HCT116 (cell line): ENCODE data around the gene SLC16A10. TPM values are rescaled to one million over a fixed set of nuclear protein-coding genes. Genes with fewer than 3 reads are reported as not detected.

Experiments
- ATAC-seq: fragments of 200-7000 bp; cut with Tn5 transposase; 2 replicates; pipeline ENCODE4 v1.9.1; 2020; ENCODE audit warnings: mild to moderate bottlenecking, moderate library complexity
- BruUV-seq: library from RNA; stranded (reverse); fragments of 400-500 nt; replicated peaks from 2 replicates; lab custom pipeline; 2021; lab: Mats Ljungman, UMichigan
- CTCF ChIA-PET: fragments of 300-600 bp; sonication (Branson Sonifier 250); formaldehyde crosslinking; loops from one replicate; lab custom pipeline; 2021; ENCODE audit warnings: antibody characterized with exemption; lab: Charles Lee
- POLR2A ChIA-PET: fragments of 300-600, 350-600 bp; sonication (Branson Sonifier 250); formaldehyde crosslinking; loops from one replicate; lab custom pipeline; 2021; ENCODE audit warnings: antibody characterized with exemption; lab: Charles Lee
- RAD21 ChIA-PET, 2 experiments: fragments of 300-600 bp; sonication (Branson Sonifier 250); formaldehyde crosslinking; loops; one replicate each; lab custom pipeline; 2023; ENCODE audit warnings: low total read pairs in 2 of 2; ENCODE audit not compliant: uncharacterized antibody in 2 of 2, unreplicated experiment in 2 of 2, low non-redundant PET in 1 of 2; lab: Charles Lee
- DNase-seq: peaks from one replicate; pipeline ENCODE4 v3.0.0-alpha.2; 2010; ENCODE audit warnings: low read depth, low spot score
- H2AFZ ChIP-seq: fragments of 200-600 bp; shearing (Covaris generic), sonication (generic); 2 replicates; pipeline ENCODE4 v1.6.1; 2017; ENCODE audit warnings: low read depth, mixed run types, mixed read lengths, antibody characterized with exemption, low read length; ENCODE audit not compliant: poor library complexity, severe bottlenecking
- H3K27ac ChIP-seq: 2 replicates; pipeline ENCODE4 v1.5.1; 2012; ENCODE audit warnings: low read depth, low read length
- H3K27me3 ChIP-seq: fragments of 200-600 bp; sonication (generic); 2 replicates; pipeline ENCODE4 v1.6.1; 2016; ENCODE audit warnings: mixed run types, low read length, mixed read lengths; ENCODE audit not compliant: insufficient read depth
- H3K36me3 ChIP-seq, 2 experiments: fragments of 200-500 bp in 1 of 2; fragments of 200-600 bp in 1 of 2; sonication (Bioruptor generic) in 1 of 2; sonication (generic) in 1 of 2; 2 replicates each; pipeline versions ENCODE4 v1.5.1 to v1.6.1; 2014 to 2016; ENCODE audit warnings: low read length in 2 of 2, inconsistent platforms in 1 of 2, mixed read lengths in 1 of 2, mixed run types in 1 of 2; ENCODE audit not compliant: insufficient read depth in 2 of 2, control insufficient read depth in 1 of 2
- H3K4me1 ChIP-seq, 2 experiments: fragments of 200-600 bp in 1 of 2; sonication (generic) in 1 of 2; 2 replicates each; pipeline versions ENCODE4 v1.5.1 to v1.6.1; 2012 to 2017; ENCODE audit warnings: low read length in 2 of 2, inconsistent platforms in 1 of 2, mild to moderate bottlenecking in 1 of 2, mixed read lengths in 1 of 2, mixed run types in 1 of 2, moderate library complexity in 1 of 2; ENCODE audit not compliant: insufficient read depth in 2 of 2, control insufficient read depth in 1 of 2
- H3K4me2 ChIP-seq: fragments of 200-600 bp; sonication (generic); 2 replicates; pipeline ENCODE4 v1.6.1; 2017; ENCODE audit warnings: mixed run types, low read length, mixed read lengths
- H3K4me3 ChIP-seq, 2 experiments: fragments of 200-600 bp in 1 of 2; sonication (generic) in 1 of 2; replicated peaks in 1 of 2; 2 replicates each; pipeline ENCODE4 v1.5.1; 2011 to 2016; ENCODE audit warnings: low read length in 2 of 2, control low read depth in 1 of 2, low read depth in 1 of 2, mild to moderate bottlenecking in 1 of 2, mixed read lengths in 1 of 2, mixed run types in 1 of 2
- H3K79me2 ChIP-seq: fragments of 200-600 bp; sonication (generic); 2 replicates; pipeline ENCODE4 v1.6.1; 2017; ENCODE audit warnings: mild to moderate bottlenecking, mixed run types, low read length, moderate library complexity, mixed read lengths; ENCODE audit not compliant: insufficient read depth
- H3K9ac ChIP-seq: fragments of 200-600 bp; sonication (generic); 2 replicates; pipeline ENCODE4 v1.6.1; 2016; ENCODE audit warnings: low read length, mixed read lengths
- H3K9me2 ChIP-seq: fragments of 200-600 bp; sonication (generic), shearing (Covaris generic); 2 replicates; pipeline ENCODE4 v1.6.1; 2017; ENCODE audit warnings: mixed run types, mild to moderate bottlenecking, moderate library complexity; ENCODE audit not compliant: insufficient read depth
- H3K9me3 ChIP-seq, 2 experiments: fragments of 200-500 bp in 1 of 2; fragments of 200-600 bp in 1 of 2; sonication (Bioruptor generic) in 1 of 2; sonication (generic) in 1 of 2; 2 replicates each; pipeline ENCODE4 v1.6.1; 2014 to 2017; ENCODE audit warnings: low read length in 2 of 2, mixed read lengths in 2 of 2, inconsistent platforms in 1 of 2, low read depth in 1 of 2, mild to moderate bottlenecking in 1 of 2, mixed run types in 1 of 2, moderate library complexity in 1 of 2; ENCODE audit not compliant: control insufficient read depth in 1 of 2, insufficient read depth in 1 of 2
- H4K20me1 ChIP-seq: fragments of 200-600 bp; sonication (generic), shearing (Covaris generic); 2 replicates; pipeline ENCODE4 v1.6.1; 2017; ENCODE audit warnings: mixed run types, mild to moderate bottlenecking, moderate library complexity; ENCODE audit not compliant: insufficient read depth
- CBX3 ChIP-seq: IDR thresholded peaks from 2 replicates; pipeline ENCODE4 v1.6.1; 2012; ENCODE audit warnings: low read depth
- CEBPB ChIP-seq: IDR thresholded peaks from 2 replicates; pipeline ENCODE4 v1.6.1; 2012; ENCODE audit warnings: low read depth
- EGR1 ChIP-seq: IDR thresholded peaks from 2 replicates; pipeline ENCODE4 v1.6.1; 2012; ENCODE audit warnings: low read depth
- EZH2 ChIP-seq: fragments of 200-600 bp; sonication (generic); IDR thresholded peaks from 2 replicates; pipeline ENCODE4 v1.6.1; 2017; ENCODE audit warnings: antibody characterized with exemption, mixed run types
- FOSL1 ChIP-seq: IDR thresholded peaks from 2 replicates; pipeline ENCODE4 v1.6.1; 2012; ENCODE audit warnings: low read depth
- RAD21 ChIP-seq: IDR thresholded peaks from 2 replicates; pipeline ENCODE4 v1.6.1; 2012; ENCODE audit warnings: low read depth, mild to moderate bottlenecking
- SIN3A ChIP-seq: IDR thresholded peaks from 2 replicates; pipeline ENCODE4 v1.6.1; 2012; ENCODE audit warnings: low read depth
- SP1 ChIP-seq: IDR thresholded peaks from 2 replicates; pipeline ENCODE4 v1.6.1; 2012; ENCODE audit warnings: low read depth
- SRF ChIP-seq: IDR thresholded peaks from 2 replicates; pipeline ENCODE4 v1.6.1; 2012; ENCODE audit warnings: low read depth
- TCF7L2 ChIP-seq: IDR thresholded peaks from 2 replicates; pipeline ENCODE4 v1.7.0; 2011; ENCODE audit warnings: borderline replicate concordance, inconsistent platforms; ENCODE audit not compliant: insufficient read depth, insufficient read length; ENCODE audit errors: extremely low read depth
- ZFX ChIP-seq: fragments of 450-650 bp; IDR thresholded peaks from 2 replicates; pipeline ENCODE4 v1.6.1; 2017
- ZNF274 ChIP-seq: fragments of 200-500 bp; sonication (Bioruptor generic); IDR thresholded peaks from 2 replicates; pipeline ENCODE4 v1.6.1; 2014; ENCODE audit warnings: mild to moderate bottlenecking, low read depth, low read length, inconsistent platforms
- intact Hi-C: fragments of 100-400 bp; cut with micrococcal nuclease; formaldehyde crosslinking; loops from 2 replicates; pipeline ENCODE4 v1.10.0; 2022
- total RNA-seq: library from RNA; stranded (reverse); gene quantifications from one replicate; pipeline ENCODE4 v1.2.1, GENCODE V29; 2021; ENCODE audit not compliant: unreplicated experiment
- TF ChIP-seq, protein P1 (sequence below): IDR thresholded peaks from 2 replicates; pipeline ENCODE4 v1.6.1; 2011; ENCODE audit warnings: mild to moderate bottlenecking, low read length, moderate library complexity; ENCODE audit not compliant: insufficient replicate concordance; ENCODE audit errors: extremely low read depth
- TF ChIP-seq, protein P2 (sequence below): IDR thresholded peaks from 2 replicates; pipeline ENCODE4 v1.6.1; 2012
- TF ChIP-seq, protein P3 (sequence below): IDR thresholded peaks from 2 replicates; pipeline ENCODE4 v1.6.1; 2012
- TF ChIP-seq, protein P4 (sequence below): IDR thresholded peaks from 2 replicates; pipeline ENCODE4 v1.6.1; 2012; ENCODE audit warnings: low read depth

SLC16A10 gene
- total RNA-seq, 1 experiment from 2014 or later, result 8.3 TPM

DNA sequence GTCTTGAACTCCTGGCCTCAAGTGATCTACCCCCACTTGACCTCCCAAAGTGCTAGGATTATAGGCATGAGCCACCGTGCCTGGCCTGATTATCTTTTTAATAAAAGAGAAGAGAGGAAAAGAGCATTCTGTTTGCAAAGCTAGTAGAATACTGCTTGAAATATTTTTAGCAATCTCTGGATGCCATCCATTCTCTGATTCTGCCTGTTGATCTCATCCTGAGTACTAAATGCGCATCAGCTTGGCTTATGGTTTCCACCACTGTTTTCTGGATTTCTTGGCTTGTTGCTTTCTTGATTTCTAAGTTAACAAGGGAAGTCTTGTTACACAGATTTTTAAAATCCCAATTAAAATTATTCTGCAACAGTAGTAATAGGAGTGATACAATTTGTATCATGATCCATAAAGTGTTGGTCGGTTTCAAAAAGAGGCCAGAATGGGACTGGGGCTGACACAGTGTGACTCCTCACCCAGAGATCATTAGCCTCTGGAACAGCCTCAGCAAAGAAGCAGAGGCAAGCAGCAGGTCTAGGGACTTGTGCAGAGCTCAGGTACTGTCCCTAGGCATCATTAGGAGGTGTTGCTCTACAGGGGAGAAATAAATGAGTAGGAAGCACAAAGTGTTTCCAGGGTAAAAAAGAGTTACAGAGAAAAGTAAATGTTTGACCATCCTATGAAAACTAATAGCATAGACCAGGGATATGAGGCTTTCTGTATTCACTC lies 17.8 kb upstream of the SLC16A10 start:
- Histone ChIP-seq H3K4me1 (no peaks in the 10 kb centered on the region), H3K9ac (no peak overlapping the region), H3K79me2 (no peaks in the 10 kb centered on the region), H2AFZ (no peak overlapping the region), H3K9me3 (no peaks in the 10 kb centered on the region), H3K4me2 (no peak overlapping the region), H3K9me2 (no peaks in the 10 kb centered on the region), H3K27ac (no peak overlapping the region), H3K4me3 (no peak overlapping the region), H4K20me1 (no peaks in the 10 kb centered on the region), H3K36me3 (no peaks in the 10 kb centered on the region), H3K27me3 (0 out of 2 replicates have a peak, but pooled peaks cover 6% of the 10 kb centered on the region)
- TF ChIP-seq FOSL1, result no peak
- no peak for TF ChIP-seq RAD21
- no peak for TF ChIP-seq SIN3A
- TF ChIP-seq, protein P1, sequence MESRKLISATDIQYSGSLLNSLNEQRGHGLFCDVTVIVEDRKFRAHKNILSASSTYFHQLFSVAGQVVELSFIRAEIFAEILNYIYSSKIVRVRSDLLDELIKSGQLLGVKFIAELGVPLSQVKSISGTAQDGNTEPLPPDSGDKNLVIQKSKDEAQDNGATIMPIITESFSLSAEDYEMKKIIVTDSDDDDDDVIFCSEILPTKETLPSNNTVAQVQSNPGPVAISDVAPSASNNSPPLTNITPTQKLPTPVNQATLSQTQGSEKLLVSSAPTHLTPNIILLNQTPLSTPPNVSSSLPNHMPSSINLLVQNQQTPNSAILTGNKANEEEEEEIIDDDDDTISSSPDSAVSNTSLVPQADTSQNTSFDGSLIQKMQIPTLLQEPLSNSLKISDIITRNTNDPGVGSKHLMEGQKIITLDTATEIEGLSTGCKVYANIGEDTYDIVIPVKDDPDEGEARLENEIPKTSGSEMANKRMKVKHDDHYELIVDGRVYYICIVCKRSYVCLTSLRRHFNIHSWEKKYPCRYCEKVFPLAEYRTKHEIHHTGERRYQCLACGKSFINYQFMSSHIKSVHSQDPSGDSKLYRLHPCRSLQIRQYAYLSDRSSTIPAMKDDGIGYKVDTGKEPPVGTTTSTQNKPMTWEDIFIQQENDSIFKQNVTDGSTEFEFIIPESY, result no peak
- TF ChIP-seq SP1, result no peak
- TF ChIP-seq, protein P2, sequence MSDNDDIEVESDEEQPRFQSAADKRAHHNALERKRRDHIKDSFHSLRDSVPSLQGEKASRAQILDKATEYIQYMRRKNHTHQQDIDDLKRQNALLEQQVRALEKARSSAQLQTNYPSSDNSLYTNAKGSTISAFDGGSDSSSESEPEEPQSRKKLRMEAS, result no peak
- TF ChIP-seq, protein P3, sequence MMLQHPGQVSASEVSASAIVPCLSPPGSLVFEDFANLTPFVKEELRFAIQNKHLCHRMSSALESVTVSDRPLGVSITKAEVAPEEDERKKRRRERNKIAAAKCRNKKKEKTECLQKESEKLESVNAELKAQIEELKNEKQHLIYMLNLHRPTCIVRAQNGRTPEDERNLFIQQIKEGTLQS, result no peak
- no peak for TF ChIP-seq ZNF274
- TF ChIP-seq ZFX, result no peak
- no peak for TF ChIP-seq EZH2
- no peak for TF ChIP-seq CBX3
- TF ChIP-seq, protein P4, sequence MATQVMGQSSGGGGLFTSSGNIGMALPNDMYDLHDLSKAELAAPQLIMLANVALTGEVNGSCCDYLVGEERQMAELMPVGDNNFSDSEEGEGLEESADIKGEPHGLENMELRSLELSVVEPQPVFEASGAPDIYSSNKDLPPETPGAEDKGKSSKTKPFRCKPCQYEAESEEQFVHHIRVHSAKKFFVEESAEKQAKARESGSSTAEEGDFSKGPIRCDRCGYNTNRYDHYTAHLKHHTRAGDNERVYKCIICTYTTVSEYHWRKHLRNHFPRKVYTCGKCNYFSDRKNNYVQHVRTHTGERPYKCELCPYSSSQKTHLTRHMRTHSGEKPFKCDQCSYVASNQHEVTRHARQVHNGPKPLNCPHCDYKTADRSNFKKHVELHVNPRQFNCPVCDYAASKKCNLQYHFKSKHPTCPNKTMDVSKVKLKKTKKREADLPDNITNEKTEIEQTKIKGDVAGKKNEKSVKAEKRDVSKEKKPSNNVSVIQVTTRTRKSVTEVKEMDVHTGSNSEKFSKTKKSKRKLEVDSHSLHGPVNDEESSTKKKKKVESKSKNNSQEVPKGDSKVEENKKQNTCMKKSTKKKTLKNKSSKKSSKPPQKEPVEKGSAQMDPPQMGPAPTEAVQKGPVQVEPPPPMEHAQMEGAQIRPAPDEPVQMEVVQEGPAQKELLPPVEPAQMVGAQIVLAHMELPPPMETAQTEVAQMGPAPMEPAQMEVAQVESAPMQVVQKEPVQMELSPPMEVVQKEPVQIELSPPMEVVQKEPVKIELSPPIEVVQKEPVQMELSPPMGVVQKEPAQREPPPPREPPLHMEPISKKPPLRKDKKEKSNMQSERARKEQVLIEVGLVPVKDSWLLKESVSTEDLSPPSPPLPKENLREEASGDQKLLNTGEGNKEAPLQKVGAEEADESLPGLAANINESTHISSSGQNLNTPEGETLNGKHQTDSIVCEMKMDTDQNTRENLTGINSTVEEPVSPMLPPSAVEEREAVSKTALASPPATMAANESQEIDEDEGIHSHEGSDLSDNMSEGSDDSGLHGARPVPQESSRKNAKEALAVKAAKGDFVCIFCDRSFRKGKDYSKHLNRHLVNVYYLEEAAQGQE, result no peak
- TF ChIP-seq TCF7L2, result no peak
- no peak for TF ChIP-seq SRF
- TF ChIP-seq EGR1, result no peak
- TF ChIP-seq CEBPB, result no peak
- BruUV-seq, result no TSS peak
- ATAC-seq, result no peak
- CTCF ChIA-PET, result no interaction called here
- no peak for DNase-seq
- POLR2A ChIA-PET, result no interaction called here
- RAD21 ChIA-PET, result no interaction called here
- intact Hi-C loops, result no loop called here
